Activated CD4-positive, alpha-beta T cell treated with anti-CD3 and anti-CD28 coated beads, Interleukin-2, amount 10 ng/mL, durations not matched to agents 24 days and 14 days (primary cell): Measurements from ENCODE around the gene SPRY4. TPM values are rescaled to one million over a fixed set of nuclear protein-coding genes. Genes with fewer than 3 reads are reported as not detected.
"Not testable (repeated sequence)": the region's sequence is repeated elsewhere in the genome, so short reads cannot be mapped to it uniquely, and the experiment has no call there.

Source experiments
- DNase-seq: peaks from one replicate; pipeline ENCODE4 v3.0.0; 2022
- H3K27ac Mint-ChIP-seq: one replicate; pipeline ENCODE4 v1.8.0; 2022; ENCODE audit warnings: mild to moderate bottlenecking, mixed read lengths
- H3K27me3 Mint-ChIP-seq: one replicate; pipeline ENCODE4 v1.8.0; 2022; ENCODE audit warnings: mixed read lengths
- H3K36me3 Mint-ChIP-seq: one replicate; pipeline ENCODE4 v1.8.0; 2022; ENCODE audit warnings: low read depth, mild to moderate bottlenecking, mixed read lengths
- H3K4me1 Mint-ChIP-seq: one replicate; pipeline ENCODE4 v1.8.0; 2021; ENCODE audit warnings: mixed read lengths
- H3K4me3 Mint-ChIP-seq: one replicate; pipeline ENCODE4 v1.8.0; 2022; ENCODE audit warnings: mild to moderate bottlenecking, moderate library complexity, mixed read lengths
- H3K9me3 Mint-ChIP-seq: one replicate; pipeline ENCODE4 v1.8.0; 2021; ENCODE audit warnings: mixed read lengths
- intact Hi-C: fragments of 100-400 bp; cut with micrococcal nuclease; formaldehyde crosslinking; loops from one replicate; pipeline ENCODE4 v1.15.1; 2023
- total RNA-seq: library from RNA; stranded (reverse); gene quantifications from 2 replicates; pipeline ENCODE4 v1.2.3, GENCODE V29; 2022

Gene SPRY4
- total RNA-seq, 1 donor from 2014 or later = 1.5 TPM

- intact Hi-C loops = loop anchor here (2.0 to 10.0 kb wide), 6 partner anchors 76 to 1828 kb away; partner anchors contain the start of genes NDFIP1 and TAF7
- Mint-ChIP-seq H3K9me3 (no peaks in the 10 kb centered on the region), H3K27me3 (peaks cover 3% of the 10 kb centered on the region), H3K4me3 (peak overlapping the region; percentile 77), H3K36me3 (peaks cover 5% of the 10 kb centered on the region), H3K4me1 (peaks cover 40% of the 10 kb centered on the region), H3K27ac (peak overlapping the region; percentile 92)
- DNase-seq = no peak
Measured at GRCh38 chr5:142356349-142356715, 31.5 kb upstream of the SPRY4 start.

- H3K27ac Mint-ChIP-seq = no peak overlapping the region
- peaks cover 3% of the 10 kb centered on the region for H3K36me3 Mint-ChIP-seq
- no peaks in the 10 kb centered on the region for H3K9me3 Mint-ChIP-seq
- H3K4me3 Mint-ChIP-seq = no peak overlapping the region
- peaks cover 2% of the 10 kb centered on the region for H3K27me3 Mint-ChIP-seq
- intact Hi-C loops = loop anchor here (10.0 kb wide), 2 partner anchors 1028 to 1832 kb away; partner anchors contain the start of gene TAF7
- no peak for DNase-seq
- peaks cover 16% of the 10 kb centered on the region for H3K4me1 Mint-ChIP-seq
Measured at GRCh38 chr5:142353071-142353472, 28.3 kb upstream of the SPRY4 start.

GRCh38 chr5:142350021-142350420, 25.2 kb upstream of the SPRY4 start:
- intact Hi-C loops = loop anchor here (10.0 kb wide), 2 partner anchors 1025 to 1835 kb away; partner anchors contain the start of gene TAF7
- H3K27me3 Mint-ChIP-seq = peaks cover 4% of the 10 kb centered on the region
- H3K4me3 Mint-ChIP-seq = no peak overlapping the region

GRCh38 chr5:142346706-142347105, 21.9 kb upstream of the SPRY4 start:
- Mint-ChIP-seq H3K36me3 (peaks cover 5% of the 10 kb centered on the region), H3K27me3 (peaks cover 4% of the 10 kb centered on the region), H3K27ac (no peak overlapping the region), H3K4me1 (no peaks in the 10 kb centered on the region), H3K9me3 (peaks cover 18% of the 10 kb centered on the region), H3K4me3 (no peak overlapping the region)
- intact Hi-C loops = no loop called here
- DNase-seq = no peak

More at GRCh38 chr5:142350021-142350420, 25.2 kb upstream of the SPRY4 start:
- DNase-seq = no peak
- no peaks in the 10 kb centered on the region for H3K36me3 Mint-ChIP-seq
- peaks cover 2% of the 10 kb centered on the region for H3K4me1 Mint-ChIP-seq
- H3K27ac Mint-ChIP-seq = no peak overlapping the region
- H3K9me3 Mint-ChIP-seq = peaks cover 7% of the 10 kb centered on the region

GRCh38 chr5:142344915-142345314, 20.1 kb upstream of the SPRY4 start:
- peaks cover 25% of the 10 kb centered on the region for H3K9me3 Mint-ChIP-seq
- H3K36me3 Mint-ChIP-seq, H3K27ac Mint-ChIP-seq, H3K27me3 Mint-ChIP-seq, intact Hi-C loops, H3K4me3 Mint-ChIP-seq, H3K4me1 Mint-ChIP-seq, DNase-seq: not testable (repeated sequence)

- Mint-ChIP-seq H3K4me1 (no peaks in the 10 kb centered on the region), H3K4me3 (no peak overlapping the region)
Measured at GRCh38 chr5:142343531-142343930, 18.7 kb upstream of the SPRY4 start.

GRCh38 chr5:142342128-142342981, 17.5 kb upstream of the SPRY4 start:
- no peak for DNase-seq
- no peak overlapping the region for H3K27ac Mint-ChIP-seq
- no peak overlapping the region for H3K4me3 Mint-ChIP-seq
- peaks cover 25% of the 10 kb centered on the region for H3K9me3 Mint-ChIP-seq
- no peaks in the 10 kb centered on the region for H3K4me1 Mint-ChIP-seq
- intact Hi-C loops = no loop called here
- H3K27me3 Mint-ChIP-seq = peaks cover 2% of the 10 kb centered on the region
- peaks cover 5% of the 10 kb centered on the region for H3K36me3 Mint-ChIP-seq

More at GRCh38 chr5:142343531-142343930, 18.7 kb upstream of the SPRY4 start:
- intact Hi-C loops = no loop called here
- DNase-seq = no peak
- Mint-ChIP-seq H3K9me3 (peaks cover 25% of the 10 kb centered on the region), H3K36me3 (peaks cover 5% of the 10 kb centered on the region), H3K27me3 (peaks cover 2% of the 10 kb centered on the region), H3K27ac (no peak overlapping the region)

GRCh38 chr5:142339781-142340180, 15.0 kb upstream of the SPRY4 start:
- intact Hi-C loops = no loop called here
- Mint-ChIP-seq H3K9me3 (peaks cover 18% of the 10 kb centered on the region), H3K27ac (no peak overlapping the region), H3K4me3 (no peak overlapping the region), H3K4me1 (no peaks in the 10 kb centered on the region), H3K36me3 (peaks cover 5% of the 10 kb centered on the region), H3K27me3 (peaks cover 2% of the 10 kb centered on the region)
- no peak for DNase-seq

GRCh38 chr5:142334538-142334937, 9.7 kb upstream of the SPRY4 start:
- H3K4me1 Mint-ChIP-seq = no peaks in the 10 kb centered on the region
- H3K9me3 Mint-ChIP-seq = no peaks in the 10 kb centered on the region
- no peak overlapping the region for H3K4me3 Mint-ChIP-seq
- no peaks in the 10 kb centered on the region for H3K36me3 Mint-ChIP-seq
- no peak for DNase-seq
- intact Hi-C loops = no loop called here
- no peak overlapping the region for H3K27ac Mint-ChIP-seq
- peaks cover 3% of the 10 kb centered on the region for H3K27me3 Mint-ChIP-seq

GRCh38 chr5:142333749-142334148, 8.9 kb upstream of the SPRY4 start:
- DNase-seq, H3K27me3 Mint-ChIP-seq, H3K36me3 Mint-ChIP-seq, intact Hi-C loops, H3K27ac Mint-ChIP-seq, H3K4me3 Mint-ChIP-seq, H3K9me3 Mint-ChIP-seq, H3K4me1 Mint-ChIP-seq: not testable (repeated sequence)

- Mint-ChIP-seq H3K27me3 (peaks cover 29% of the 10 kb centered on the region), H3K9me3 (no peaks in the 10 kb centered on the region), H3K4me1 (peaks cover 5% of the 10 kb centered on the region), H3K4me3 (no peak overlapping the region), H3K36me3 (no peaks in the 10 kb centered on the region), H3K27ac (no peak overlapping the region)
- intact Hi-C loops = no loop called here
- DNase-seq = no peak
Measured at GRCh38 chr5:142330444-142330843, 5.6 kb upstream of the SPRY4 start.

- peaks cover 31% of the 10 kb centered on the region for H3K27me3 Mint-ChIP-seq
- no peaks in the 10 kb centered on the region for H3K36me3 Mint-ChIP-seq
- no peak overlapping the region for H3K27ac Mint-ChIP-seq
- H3K4me1 Mint-ChIP-seq = peaks cover 7% of the 10 kb centered on the region
- H3K4me3 Mint-ChIP-seq = no peak overlapping the region
- no peak for DNase-seq
- intact Hi-C loops = no loop called here
- H3K9me3 Mint-ChIP-seq = no peaks in the 10 kb centered on the region
Measured at GRCh38 chr5:142330026-142330425, 5.2 kb upstream of the SPRY4 start.

GRCh38 chr5:142327111-142327842, 2.5 kb upstream of the SPRY4 start:
- Mint-ChIP-seq H3K4me3 (no peak overlapping the region), H3K27ac (no peak overlapping the region), H3K4me1 (peaks cover 17% of the 10 kb centered on the region), H3K36me3 (peaks cover 1% of the 10 kb centered on the region), H3K27me3 (peaks cover 49% of the 10 kb centered on the region), H3K9me3 (no peaks in the 10 kb centered on the region)
- DNase-seq = no peak
- intact Hi-C loops = loop anchor here (5.0 to 10.0 kb wide), 2 partner anchors 172 to 360 kb away; partner anchors contain the start of gene RNF14

GRCh38 chr5:142326480-142326938, 1.7 kb upstream of the SPRY4 start:
- H3K27me3 Mint-ChIP-seq = peaks cover 49% of the 10 kb centered on the region

More at GRCh38 chr5:142326480-142326938, 1.7 kb upstream of the SPRY4 start:
- peak overlapping the region; percentile 89 for H3K4me3 Mint-ChIP-seq
- intact Hi-C loops = loop anchor here (5.0 to 10.0 kb wide), 2 partner anchors 172 to 359 kb away; partner anchors contain the start of gene RNF14
- no peaks in the 10 kb centered on the region for H3K9me3 Mint-ChIP-seq
- no peak overlapping the region for H3K27ac Mint-ChIP-seq
- H3K36me3 Mint-ChIP-seq = peaks cover 1% of the 10 kb centered on the region
- H3K4me1 Mint-ChIP-seq = peaks cover 18% of the 10 kb centered on the region
- DNase-seq = no peak
